GM19397 (cell line): ENCODE data around the gene MYO16.
"Not testable (repeated sequence)": the region's sequence is repeated elsewhere in the genome, so short reads cannot be mapped to it uniquely, and the experiment has no call there.

Experiments
- ATAC-seq: cut with Tn5 transposase; IDR thresholded peaks from one replicate; pipeline ENCODE4 v1.9.1; 2021; ENCODE audit warnings: mild to moderate bottlenecking, moderate library complexity; ENCODE audit not compliant: unreplicated experiment

MYO16 gene

GRCh38 chr13:108734676-108735075 is 105.3 kb downstream of the MYO16 start:
- ATAC-seq, result no peak

GRCh38 chr13:108741930-108742329 is 112.5 kb downstream of the MYO16 start:
- ATAC-seq, result no peak

GRCh38 chr13:108742701-108743451 is 113.5 kb downstream of the MYO16 start:
- ATAC-seq, result no peak

GRCh38 chr13:108743522-108743921 is 114.1 kb downstream of the MYO16 start:
- ATAC-seq, result no peak

GRCh38 chr13:108747843-108748242 is 118.4 kb downstream of the MYO16 start:
- ATAC-seq, result no peak

- no peak for ATAC-seq
Observed at GRCh38 chr13:108752276-108752675, 122.9 kb downstream of the MYO16 start.

- no peak for ATAC-seq
Observed at GRCh38 chr13:108755083-108755482, 125.7 kb downstream of the MYO16 start.

GRCh38 chr13:108760129-108760528 is 130.7 kb downstream of the MYO16 start:
- ATAC-seq, result no peak

- no peak for ATAC-seq
Observed at GRCh38 chr13:108760541-108760940, 131.1 kb downstream of the MYO16 start.

GRCh38 chr13:108768035-108768434 is 138.6 kb downstream of the MYO16 start:
- no peak for ATAC-seq

GRCh38 chr13:108769213-108770070 is 140.0 kb downstream of the MYO16 start:
- no peak for ATAC-seq

- ATAC-seq, result no peak
Observed at GRCh38 chr13:108775597-108775996, 146.2 kb downstream of the MYO16 start.

- ATAC-seq, result no peak
Observed at GRCh38 chr13:108776650-108777049, 147.2 kb downstream of the MYO16 start.

- no peak for ATAC-seq
Observed at GRCh38 chr13:108777421-108778420, 148.3 kb downstream of the MYO16 start.

GRCh38 chr13:108779308-108779707 is 149.9 kb downstream of the MYO16 start:
- no peak for ATAC-seq

GRCh38 chr13:108780706-108781105 is 151.3 kb downstream of the MYO16 start:
- no peak for ATAC-seq

GRCh38 chr13:108781312-108781711 is 151.9 kb downstream of the MYO16 start:
- no peak for ATAC-seq

GRCh38 chr13:108782480-108782879 is 153.1 kb downstream of the MYO16 start:
- ATAC-seq, result not testable (repeated sequence)

- no peak for ATAC-seq
Observed at GRCh38 chr13:108785844-108786243, 156.4 kb downstream of the MYO16 start.

GRCh38 chr13:108786456-108787200 is 157.2 kb downstream of the MYO16 start:
- no peak for ATAC-seq
